HG03469 (cell line): ENCODE measurements around the gene LRRC43.
"Not testable (repeated sequence)": the region's sequence is repeated elsewhere in the genome, so short reads cannot be mapped to it uniquely, and the experiment has no call there.

Experiments
- ATAC-seq: cut with Tn5 transposase; IDR thresholded peaks from one replicate; pipeline ENCODE4 v1.9.1; 2021; ENCODE audit warnings: mild to moderate bottlenecking, moderate library complexity, moderate number of reproducible peaks; ENCODE audit not compliant: unreplicated experiment

LRRC43 gene

DNA sequence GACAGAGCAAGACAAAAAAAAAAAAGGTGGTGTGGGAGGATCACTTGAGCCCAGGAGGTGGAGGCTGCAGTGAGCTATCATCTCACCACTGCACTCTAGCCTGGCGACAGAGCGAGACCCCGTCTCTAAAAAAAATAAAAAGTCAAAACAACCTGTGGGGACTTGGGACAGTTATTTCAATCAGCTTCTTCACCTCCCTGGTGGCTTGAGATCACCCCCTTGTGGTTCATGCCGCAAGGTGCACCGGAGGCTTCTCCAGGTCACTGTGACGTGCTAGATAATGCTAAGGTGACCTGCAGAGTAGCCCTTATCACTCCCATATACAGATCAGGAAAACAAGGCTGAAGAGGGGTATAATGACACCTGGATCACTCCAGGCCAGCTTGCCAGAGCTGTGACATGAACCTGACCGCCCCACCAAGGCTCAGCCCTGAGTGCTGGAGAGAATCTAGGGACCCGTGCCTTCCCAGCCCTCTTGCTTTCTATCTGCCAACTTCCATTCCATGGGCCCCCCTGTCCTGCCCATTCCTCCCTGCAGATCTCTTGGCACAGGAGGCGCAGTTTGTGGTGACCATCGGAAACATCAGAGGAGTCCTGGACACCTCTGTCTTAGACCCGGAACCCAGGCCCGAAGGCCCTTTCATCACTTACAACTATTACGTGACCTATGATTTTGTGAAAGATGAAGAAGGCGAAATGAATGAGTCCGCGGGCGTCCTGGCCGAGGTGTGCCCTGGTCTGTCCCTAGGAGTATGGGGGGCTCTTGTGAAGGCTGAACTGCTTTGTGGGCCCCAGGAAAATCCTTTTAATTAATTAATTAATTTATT lies 8.1 kb downstream of the LRRC43 start:
- no peak for ATAC-seq

DNA sequence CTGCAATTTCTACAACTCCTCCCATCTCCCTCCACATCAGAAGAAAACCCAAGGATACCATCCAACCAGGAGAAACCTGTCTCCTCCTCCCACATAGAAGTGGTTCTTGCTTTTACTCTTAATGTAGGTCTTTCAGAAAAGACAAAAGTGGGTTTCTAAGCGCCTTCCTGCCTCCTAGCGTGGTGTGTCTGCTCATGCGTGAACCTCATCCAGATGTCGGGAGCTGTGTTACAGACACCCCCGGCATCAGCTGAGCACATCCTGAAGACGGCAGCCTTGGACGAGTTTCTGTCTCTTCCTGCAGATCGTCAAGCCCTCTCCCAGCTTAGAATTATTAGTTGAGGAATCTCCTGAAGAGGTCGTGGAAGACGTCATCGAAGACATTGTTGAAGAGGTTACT lies 9.5 kb downstream of the LRRC43 start:
- no peak for ATAC-seq

DNA sequence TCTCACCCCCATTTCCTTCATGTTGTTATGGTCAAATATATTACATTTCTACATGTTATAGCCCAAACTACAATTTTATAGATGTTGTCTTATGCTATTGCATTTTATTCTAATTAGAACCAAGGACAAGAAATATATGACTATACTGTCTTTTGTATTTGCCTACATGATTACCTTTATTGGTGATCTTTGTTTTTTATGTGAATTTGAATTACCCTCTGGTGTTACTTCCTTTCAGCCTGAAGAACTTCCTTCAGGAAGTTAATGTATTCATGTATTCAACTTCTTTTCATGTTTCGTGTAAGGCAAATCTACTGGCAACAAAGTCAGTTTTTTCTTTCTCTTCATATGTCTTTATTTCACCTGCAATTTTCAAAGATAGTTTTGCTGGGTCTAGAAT lies 11.9 kb downstream of the LRRC43 start:
- ATAC-seq, result no peak

DNA sequence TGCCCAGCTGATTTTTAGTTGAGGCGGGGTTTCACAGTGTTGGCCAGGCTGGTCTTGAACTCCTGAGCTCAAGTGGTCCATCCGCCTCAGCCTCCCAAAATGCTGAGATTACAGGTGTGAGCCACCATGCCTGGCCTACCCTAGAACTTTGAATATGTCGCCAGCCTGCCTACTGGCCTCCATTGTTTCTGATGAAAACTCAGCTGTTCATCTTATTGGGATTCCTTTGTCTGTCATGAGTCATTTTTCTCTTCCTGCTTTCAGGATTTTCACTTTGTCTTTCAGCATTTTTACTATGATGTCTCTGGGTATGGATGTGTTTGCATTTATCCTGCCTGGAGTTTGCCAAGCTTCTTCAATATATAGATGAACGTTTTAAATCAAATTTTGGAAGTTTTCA lies 12.5 kb downstream of the LRRC43 start:
- ATAC-seq, result no peak

DNA sequence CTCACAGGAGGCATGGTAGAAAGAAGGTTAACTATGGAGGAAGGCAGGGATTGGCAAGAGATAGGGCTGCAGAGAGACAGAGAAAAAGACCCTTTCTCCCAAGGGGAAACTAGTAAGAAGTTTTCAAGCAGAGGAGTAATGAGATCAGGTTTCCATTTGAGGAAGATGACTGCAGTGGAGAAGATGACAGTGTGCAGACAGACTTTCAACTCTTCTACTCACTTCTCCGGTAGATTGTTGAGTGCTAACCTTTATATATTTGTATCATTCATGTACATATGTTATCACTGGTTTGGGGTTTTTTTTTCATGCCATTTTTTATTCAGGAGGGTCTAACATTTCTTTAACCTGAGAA lies 14.7 kb downstream of the LRRC43 start:
- no peak for ATAC-seq

DNA sequence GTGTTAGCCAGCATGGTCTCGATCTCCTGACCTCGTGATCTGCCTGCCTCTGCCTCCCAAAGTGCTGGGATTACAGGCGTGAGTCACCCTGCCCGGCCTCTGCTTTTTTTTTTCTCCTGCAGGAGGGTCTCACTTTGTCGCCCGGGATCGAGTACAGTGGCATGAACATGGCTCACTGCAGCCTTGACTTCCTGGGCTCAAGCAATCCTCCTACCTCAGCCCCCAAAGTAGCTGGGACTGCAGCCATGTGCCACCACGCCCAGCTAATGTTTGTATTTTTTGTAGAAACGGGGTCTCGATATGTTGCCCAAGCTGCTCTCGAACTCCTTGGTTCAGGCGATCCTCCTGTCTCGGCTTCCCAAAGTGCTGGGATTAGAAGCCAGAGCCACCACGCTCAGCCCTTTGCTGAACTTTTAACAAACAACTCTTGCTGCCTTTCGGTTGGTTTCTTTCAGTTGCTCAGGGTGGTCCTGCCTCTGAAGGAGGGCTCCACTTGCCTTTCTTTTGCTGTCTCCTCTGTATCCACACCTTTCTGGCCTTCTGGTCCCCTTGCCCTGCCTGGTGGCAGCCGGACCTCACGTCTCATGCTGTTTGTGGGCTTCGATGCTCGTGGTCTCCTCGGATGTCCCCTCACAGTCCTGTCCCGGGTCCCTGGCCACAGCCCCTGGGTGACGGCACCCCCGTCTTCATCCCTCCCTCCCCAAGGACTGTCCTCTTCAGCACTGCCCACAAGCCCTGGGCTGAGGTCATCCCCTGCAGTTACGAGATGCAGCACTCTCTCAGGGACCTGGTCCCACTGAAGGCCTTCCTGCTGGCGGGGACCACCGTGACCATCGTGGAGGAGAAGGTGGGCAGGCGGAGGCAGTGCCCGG lies 16.8 kb downstream of the LRRC43 start:
- no peak for ATAC-seq

DNA sequence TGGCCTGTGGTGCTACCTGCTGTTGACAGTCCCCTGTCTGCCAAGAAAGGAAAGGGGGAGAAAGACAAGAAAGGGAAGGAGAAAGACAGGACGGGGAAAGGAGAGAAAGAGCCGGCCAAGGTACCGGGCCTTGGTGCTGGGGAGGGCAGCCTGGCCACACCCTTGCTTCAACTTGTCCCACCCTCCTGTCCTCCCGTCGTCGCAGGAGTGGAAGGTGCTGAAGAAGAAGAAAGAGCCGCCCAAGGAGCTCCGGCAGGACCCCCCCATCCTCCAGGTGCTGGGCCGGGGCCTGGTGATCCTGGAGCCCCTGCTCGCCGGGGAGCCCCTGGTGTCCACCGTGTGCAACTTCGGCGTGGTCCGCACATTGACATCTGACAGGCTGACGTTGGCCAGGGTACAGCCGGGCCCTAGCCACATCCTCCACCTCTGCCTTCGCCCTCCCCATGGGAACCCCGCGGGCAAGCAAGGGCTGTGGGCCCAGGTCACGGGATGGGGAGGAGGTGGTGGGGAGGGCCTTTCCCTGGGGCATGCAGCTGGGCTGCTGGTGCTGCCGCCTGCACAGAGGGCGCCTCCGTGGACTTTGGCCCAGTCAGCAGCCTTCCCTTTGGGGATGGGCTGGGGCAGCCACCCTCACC lies 17.7 kb downstream of the LRRC43 start:
- ATAC-seq, result no peak

DNA sequence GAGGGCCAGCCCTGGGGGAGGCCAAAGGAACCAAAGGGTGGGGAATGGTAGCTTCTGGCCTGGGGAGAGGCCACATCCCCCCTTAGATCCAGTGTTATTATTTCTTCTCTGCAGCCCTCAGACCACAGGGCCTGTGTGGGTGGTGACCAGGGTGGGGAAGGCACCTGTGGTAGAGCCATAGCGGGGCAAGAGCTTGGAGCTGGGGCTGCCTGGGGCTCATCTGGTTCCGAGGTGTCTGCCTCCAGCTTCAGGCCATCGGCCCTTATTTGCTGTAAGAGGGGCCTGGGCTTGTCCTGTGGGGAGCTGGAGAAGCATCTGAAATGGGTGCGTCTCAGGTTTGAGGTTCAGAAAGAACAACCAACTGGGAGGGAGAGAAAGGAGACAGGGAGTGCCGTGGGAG lies 18.5 kb downstream of the LRRC43 start:
- ATAC-seq, result no peak

DNA sequence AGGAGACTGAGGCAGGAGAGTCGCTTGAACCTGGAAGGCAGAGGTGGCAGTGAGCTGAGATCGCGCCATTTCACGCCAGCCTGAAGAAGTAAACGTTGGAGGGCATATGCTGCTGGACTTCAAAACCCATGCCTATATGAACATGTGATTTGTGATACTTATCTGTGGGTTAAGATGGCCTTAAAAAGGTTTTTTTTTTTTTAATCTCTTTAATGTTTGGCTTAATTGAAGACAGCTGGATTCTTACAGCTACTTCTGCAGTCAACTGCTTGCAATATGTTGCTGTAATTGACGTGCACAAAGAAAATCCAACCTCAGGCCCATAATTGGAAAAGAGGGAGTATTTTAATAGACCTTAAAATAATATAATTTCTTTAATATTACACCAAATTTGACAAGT lies 19.1 kb downstream of the LRRC43 start:
- ATAC-seq, result no peak

DNA sequence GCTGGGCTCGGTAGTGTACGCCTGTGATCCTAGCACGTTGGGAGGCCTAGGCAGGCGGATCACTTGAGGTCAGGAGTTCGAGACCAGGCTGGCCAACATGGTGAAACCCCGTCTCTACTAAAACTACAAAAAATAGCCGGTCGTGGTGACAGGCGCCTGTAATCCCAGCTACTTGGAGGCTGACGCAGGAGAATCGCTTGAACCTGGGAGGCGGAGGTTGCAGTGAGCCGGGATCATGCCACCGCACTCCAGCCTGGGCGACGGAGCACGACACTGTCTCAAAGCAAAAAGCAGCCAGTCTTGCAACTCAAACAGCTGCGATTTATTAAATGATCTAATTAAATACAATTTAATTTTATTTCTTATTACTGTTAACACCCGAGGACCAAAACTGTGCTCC lies 19.9 kb downstream of the LRRC43 start:
- not testable (repeated sequence) for ATAC-seq

DNA sequence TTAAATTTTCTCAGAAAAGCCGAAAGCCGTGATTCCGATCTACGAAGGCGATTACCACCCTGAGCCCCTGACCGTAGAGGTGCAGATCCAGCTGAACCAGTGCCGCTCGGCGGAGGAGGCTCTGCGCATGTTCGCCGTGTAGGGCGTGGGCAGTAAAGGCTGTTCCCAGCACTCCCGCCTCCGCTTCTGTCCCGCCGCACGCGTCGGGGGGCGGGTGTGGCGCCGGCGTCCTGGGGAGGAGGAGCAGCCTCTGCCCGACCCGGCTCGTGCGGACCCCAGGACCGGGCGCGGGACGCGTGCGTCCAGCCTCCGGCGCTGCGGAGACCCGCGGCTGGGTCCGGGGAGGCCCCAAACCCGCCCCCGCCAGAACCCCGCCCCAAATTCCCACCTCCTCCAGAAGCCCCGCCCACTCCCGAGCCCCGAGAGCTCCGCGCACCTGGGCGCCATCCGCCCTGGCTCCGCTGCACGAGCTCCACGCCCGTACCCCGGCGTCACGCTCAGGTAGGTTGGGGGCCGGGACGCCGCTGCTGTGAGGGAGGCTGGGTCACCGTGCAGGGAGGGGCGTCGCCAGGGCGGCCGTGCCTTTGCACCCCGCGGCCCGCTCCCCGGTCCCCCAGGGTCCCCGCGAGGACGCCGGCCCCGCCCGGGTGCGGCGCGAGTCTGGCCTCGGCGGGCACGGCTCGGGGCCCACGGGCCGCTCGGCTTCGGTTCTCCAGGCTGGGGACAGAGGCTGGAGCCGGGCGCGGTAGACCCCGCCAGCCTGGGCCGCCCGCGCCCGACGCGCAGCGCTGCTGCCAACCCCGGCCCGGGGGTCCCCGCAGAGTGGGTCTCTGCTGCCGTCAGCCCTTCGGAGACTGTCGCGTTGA lies 20.6 kb downstream of the LRRC43 start, which contains the start of gene B3GNT4:
Gene B3GNT4 (plus strand): TSS at position 409 of the 866 bp plus-strand sequence. CDS start 910 bp downstream, outside the sequence.
- no peak for ATAC-seq

DNA sequence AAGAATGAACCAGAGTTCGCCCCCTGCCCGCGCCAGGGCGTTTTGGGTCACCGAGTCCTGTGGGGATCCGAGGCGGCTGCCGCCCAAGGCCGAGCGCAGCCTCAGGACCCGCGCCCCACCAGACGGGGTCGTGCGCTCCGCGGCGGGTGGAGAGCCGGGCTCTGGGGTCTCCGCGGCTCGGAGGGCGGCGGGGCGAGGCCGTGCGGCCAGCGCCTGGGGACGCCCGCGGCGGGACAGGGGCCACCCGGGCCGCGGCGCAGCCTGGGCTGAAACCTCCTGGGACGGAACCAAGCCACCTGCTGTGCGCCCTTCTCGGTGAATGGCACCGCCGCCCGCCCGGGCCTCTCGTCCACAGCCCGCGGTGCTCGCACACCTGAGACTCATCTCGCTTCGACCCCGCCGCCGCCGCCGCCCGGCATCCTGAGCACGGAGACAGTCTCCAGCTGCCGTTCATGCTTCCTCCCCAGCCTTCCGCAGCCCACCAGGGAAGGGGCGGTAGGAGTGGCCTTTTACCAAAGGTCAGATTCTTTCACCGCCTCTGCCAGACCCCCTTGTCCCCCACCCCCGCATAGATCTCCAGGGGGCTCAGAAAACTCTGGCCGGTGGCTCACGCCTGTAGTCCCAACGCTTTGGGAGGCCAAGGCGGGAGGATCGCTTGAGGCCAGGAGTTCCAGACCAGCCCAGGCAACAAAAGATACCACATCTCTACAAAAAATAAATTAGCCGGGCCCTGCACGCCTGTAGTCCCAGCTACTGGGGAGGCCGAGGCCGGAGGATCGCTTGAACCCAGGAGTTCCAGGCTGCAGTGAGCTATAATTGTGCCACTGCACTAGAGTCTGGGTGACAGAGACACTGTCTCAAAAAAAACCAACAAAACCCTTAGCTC lies 21.5 kb downstream of the LRRC43 start:
- ATAC-seq, result no peak

DNA sequence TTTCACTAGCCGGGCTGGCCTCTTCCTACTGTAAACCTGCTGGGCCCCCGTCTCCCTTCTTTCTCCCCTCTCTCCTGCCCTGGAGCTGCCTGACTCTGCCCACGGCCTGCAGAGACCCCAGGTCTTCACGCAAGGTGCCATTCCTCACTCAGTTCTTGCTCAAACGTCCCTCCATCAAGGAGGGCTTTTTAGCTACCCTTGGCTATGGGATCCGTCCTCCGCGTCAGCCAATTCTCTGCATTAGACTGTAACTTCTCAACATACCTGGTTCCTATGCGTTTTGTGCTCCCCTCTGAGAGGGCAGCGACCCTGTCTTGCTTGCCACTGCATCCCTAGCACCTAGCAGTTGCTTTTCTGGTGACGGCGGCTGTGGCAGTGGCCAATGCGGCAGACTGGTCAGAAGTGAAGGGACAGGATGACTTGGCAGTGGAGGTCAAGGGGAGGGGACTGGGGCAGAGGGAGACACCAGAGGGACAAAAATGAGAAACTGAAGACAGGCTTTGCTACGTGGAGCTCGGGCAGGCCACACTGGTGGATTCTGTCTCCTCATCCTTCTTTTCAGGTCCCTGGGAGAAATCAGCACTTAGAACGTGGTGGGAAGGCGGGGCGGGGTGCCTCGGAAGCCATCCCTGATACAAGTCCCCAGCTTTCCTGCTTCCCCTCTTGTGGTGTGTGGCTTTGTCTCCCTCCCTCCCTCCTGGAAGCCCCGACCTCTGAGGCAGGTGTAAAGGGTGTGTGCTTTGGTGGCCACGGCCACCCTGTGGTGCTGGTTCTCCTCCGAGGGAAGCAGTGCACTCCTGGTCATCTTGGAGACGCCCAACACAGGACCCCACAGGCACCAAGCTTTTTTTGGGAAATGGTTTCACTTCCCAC lies 22.4 kb downstream of the LRRC43 start:
- ATAC-seq, result no peak

DNA sequence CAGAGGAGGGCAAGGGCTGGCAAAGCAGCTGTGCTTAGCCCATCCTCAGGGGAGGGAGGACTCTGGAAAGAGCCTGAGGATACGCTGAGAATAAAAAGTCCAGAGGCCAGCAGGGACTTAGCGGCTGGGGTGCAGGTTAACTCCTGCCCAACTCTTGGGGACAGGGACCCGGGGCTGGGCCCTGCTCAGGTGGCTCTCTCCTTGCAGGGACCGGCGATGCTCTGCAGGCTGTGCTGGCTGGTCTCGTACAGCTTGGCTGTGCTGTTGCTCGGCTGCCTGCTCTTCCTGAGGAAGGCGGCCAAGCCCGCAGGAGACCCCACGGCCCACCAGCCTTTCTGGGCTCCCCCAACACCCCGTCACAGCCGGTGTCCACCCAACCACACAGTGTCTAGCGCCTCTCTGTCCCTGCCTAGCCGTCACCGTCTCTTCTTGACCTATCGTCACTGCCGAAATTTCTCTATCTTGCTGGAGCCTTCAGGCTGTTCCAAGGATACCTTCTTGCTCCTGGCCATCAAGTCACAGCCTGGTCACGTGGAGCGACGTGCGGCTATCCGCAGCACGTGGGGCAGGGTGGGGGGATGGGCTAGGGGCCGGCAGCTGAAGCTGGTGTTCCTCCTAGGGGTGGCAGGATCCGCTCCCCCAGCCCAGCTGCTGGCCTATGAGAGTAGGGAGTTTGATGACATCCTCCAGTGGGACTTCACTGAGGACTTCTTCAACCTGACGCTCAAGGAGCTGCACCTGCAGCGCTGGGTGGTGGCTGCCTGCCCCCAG lies 23.4 kb downstream of the LRRC43 start:
- no peak for ATAC-seq

DNA sequence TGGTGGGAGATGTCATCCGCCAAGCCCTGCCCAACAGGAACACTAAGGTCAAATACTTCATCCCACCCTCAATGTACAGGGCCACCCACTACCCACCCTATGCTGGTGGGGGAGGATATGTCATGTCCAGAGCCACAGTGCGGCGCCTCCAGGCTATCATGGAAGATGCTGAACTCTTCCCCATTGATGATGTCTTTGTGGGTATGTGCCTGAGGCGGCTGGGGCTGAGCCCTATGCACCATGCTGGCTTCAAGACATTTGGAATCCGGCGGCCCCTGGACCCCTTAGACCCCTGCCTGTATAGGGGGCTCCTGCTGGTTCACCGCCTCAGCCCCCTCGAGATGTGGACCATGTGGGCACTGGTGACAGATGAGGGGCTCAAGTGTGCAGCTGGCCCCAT lies 24.1 kb downstream of the LRRC43 start:
- no peak for ATAC-seq

DNA sequence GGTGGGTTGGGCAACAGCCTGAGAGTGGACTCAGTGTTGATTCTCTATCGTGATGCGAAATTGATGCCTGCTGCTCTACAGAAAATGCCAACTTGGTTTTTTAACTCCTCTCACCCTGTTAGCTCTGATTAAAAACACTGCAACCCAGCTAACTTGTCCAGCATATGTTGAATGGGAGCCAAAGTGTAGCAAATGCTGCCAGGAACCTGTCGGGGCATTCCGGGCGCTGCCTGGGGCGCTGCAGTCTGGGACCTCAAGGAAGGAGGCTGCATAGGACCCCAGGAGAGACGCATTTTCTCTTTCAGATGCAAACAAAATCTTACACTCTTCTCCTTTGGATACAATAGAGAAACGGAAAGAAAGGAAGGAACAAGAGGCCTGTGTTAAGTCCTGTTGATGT lies 24.5 kb downstream of the LRRC43 start:
- no peak for ATAC-seq

DNA sequence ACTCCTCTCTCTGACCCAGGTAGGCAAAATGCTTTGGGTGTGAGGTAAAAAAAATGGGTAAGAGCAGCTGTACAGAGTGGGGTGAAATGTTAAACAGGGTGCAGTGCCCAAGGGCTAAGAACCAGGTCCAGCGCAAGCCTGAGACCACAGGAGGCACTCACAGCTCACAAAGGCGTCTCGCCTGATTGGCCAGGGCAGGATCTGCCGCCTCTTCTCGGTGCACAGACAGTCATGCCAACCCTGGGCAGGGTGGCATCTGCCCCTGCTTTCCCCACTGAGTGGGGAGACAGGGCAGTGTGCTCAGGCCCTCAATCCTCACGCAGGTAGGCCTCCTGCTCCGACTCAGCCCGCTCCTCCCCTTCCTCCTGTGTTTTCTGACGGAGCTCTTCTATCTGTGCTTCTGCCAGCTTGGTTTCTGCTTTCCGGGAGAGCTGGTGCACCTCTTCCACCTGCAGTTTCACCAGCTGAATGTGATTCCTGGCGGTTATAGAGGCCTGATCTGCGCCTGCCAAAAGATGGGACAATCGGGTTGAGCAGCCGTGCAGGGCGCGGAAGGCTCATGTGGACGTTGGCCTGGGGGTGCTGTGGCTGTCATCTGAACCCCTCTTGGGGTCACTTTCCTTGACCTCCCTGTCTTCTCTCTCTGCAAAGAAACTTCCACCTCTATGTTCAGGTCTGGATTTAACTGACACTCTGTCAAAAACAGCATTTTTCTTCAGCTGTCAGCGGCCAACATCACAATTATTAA lies 25.3 kb downstream of the LRRC43 start:
- ATAC-seq, result no peak
